Bone marrow (tissue), 2 donors: ENCODE data around the gene PAK5.

Experiments
- DNase-seq, 2 donors: peaks; one replicate each; lab custom pipeline; 2025; lab: John Stamatoyannopoulos, UW

Gene PAK5

GRCh38 chr20:9616455-9616805, 222.4 kb downstream of the PAK5 start:
- no peak for DNase-seq

DNA sequence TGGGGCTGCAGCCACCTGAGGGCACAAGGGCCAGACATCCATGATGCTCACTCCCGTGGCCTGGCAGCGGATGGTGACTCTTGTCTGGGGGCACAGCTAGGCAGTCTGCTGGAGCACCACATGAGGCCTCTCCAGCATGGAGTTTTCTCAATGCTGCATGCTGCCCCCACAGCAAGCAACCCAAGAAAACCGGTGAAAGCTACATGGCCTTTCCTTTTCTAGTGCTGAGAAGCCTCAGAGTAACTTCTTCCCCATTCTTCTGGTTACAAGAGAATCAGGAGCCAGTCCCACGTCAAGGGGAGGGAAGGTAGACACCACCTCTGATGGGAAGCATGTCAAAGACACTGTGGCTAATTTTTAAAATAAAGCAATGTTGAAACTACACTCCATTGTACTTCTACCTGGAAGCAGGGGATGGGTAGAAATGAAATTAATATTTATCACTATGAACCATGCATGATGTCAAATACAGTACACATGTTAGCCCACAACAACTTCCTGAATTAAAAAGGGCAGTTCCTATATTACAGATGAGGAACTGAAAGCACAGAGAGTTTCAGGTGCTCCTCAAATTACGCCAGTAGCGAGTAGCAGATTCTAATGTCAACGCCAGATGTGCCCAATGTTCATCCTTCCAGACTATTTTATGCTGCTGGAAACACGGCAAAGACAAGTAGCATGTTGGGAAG, 223.0 kb downstream of the PAK5 start:
- no peak for DNase-seq

DNA sequence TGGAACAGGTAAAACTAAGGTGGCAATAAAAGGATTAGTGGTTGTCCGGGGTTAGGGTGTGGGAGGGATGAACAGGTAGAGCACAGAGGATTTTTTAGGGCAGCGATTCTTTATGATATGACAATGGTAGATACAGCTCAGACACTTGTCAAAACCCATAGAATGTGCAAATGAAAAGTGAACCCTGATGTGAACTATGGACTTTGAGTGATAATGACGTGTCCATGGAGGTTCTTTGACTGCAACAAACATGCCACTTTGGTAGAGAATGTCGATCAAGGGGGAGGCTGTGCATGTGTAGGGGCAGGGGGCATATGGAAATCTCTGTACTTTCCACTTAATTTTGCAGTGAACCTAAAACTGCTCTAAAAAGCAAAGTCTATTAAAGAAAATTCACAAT, 223.8 kb downstream of the PAK5 start:
- DNase-seq: no peak

DNA sequence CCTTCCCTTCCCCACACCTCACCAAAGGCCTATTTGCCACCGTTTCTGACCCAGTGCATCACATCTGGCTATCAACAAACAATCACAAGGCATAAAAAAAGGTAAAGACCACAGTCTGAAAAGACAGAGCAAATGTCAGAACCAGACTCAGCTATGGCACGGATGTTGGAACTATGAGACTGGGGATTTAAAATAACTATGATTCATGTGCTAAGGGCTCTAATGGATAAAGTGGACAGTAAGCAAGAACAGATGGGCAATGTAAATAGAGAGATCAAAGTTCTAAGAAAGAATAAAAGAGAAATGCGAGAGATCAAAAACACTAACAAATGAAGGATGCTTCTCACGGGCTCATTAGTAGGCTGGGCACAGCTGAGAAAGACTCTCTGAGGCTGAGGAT, 225.0 kb downstream of the PAK5 start:
- DNase-seq: no peak

DNA sequence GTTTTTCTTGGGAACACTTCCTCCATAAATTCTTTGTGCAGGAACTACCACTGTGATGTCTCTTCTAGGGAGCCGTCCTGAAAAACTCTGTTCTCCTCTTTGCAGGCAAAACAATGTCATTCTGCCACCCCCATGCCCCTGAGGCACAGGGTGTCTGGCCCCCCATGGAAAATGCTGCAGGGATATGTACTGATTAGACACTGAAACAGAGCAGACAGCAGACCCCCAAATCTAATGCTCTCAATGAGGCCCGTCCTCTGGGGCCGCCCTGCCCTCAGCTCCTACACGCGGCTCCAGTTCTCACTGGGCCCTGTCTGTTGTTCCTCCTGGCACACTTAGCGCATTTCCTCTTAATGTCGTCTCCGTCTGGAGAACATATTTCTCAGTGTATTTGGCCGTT, 227.0 kb downstream of the PAK5 start:
- DNase-seq: no peak

- no peak for DNase-seq
Measured at GRCh38 chr20:9610665-9611064, 228.2 kb downstream of the PAK5 start.

DNA sequence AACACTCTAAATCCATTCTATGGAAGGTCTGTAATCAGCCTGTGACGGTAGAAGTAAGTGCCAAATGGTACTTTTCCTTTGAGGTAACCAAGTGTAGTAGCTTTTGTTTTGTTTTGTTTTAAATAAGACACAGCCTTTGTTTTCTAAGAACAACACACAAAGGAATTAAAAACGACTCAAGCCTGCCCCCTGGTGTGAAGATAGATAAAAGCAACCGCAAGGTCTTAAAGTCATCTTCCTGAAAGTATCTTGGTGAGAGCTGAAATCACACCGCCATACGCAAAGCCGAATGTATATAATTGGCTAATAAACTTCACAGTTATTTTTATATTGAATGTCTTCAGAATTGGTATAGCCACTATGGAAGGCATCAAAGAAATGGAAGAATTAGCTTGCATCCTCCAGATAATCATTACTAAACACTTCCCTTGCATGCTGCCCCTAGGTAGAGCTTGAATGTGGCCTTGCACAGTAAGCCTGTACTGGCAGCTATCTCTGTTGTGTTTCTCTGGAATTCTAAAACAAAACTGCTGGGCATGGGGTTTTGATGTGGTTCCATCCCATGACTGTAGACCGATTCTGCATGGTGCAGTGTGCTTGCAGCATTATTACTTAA, 228.9 kb downstream of the PAK5 start:
- peak in 1 of 2 donors; percentile 10 for DNase-seq

GRCh38 chr20:9608639-9609340, 230.1 kb downstream of the PAK5 start:
- no peak for DNase-seq

GRCh38 chr20:9602847-9603183, 236.1 kb downstream of the PAK5 start:
- no peak for DNase-seq

GRCh38 chr20:9600562-9600961, 238.3 kb downstream of the PAK5 start:
- no peak for DNase-seq

DNA sequence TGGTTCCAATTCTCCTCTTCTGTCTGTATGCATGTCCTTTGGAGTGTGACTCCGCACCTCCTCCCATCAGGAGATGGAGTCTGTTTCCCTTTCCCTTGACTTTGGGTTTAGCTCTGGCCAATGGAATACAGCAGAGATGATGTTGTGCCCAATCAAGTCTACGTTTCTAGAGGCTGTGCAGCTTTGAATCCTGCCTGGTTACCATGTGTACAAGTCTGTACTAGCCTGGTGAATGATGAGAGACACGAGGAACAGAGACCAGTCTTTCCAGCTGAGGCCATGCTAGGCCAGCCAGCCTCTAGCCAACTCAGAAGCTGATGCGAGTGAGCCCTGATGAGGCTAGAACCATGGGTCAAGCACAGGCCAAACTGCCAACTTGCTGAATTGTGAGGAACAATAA, 241.3 kb downstream of the PAK5 start:
- DNase-seq: no peak

DNA sequence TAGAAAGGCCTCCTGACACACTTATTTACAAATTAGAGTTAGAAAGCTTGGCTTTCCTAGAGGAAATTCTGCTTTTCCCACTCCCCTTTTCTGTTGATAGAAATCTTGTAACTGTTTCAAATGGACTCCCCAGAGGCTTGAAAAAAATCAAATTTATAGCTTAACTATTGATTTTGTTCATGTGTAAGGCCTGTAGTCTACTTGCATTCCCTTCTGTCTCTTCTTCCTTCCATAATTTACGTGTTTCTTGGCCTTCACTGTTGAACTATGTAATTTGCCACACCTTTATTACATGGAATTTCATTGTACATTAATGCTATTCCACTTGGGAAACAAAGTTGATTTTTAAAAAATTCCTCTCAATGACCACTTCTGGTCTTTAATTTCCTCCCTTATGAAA, 243.1 kb downstream of the PAK5 start:
- DNase-seq: no peak

DNA sequence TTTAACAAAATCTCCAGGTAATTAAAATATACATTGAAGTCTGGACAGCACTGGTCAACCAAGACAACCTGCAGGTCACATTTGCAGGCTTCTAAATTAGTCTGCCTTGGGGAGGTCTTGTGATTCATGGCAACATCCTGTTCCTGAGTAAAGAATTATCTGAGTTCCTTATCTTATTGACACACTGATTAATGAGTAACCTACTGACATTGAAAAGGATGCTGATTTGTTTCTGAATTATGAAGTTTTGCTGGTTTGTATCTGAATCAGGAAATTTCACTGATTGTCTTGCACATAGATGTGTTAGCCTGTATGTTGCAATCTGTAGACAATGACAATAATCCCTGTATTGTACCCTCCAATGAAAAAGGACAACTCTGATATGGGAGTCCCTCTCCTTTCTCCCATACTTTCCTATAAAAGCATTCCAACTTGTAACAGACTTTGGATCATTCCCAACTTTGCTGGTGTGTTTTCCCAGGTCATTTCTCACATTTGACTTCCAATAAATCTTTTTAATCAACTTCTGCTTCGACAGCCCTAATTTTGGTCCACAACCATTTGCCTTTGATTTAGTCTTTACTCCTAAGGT, 244.5 kb downstream of the PAK5 start:
- DNase-seq: no peak

- no peak for DNase-seq
Measured at GRCh38 chr20:9592419-9592818, 246.5 kb downstream of the PAK5 start.

DNA sequence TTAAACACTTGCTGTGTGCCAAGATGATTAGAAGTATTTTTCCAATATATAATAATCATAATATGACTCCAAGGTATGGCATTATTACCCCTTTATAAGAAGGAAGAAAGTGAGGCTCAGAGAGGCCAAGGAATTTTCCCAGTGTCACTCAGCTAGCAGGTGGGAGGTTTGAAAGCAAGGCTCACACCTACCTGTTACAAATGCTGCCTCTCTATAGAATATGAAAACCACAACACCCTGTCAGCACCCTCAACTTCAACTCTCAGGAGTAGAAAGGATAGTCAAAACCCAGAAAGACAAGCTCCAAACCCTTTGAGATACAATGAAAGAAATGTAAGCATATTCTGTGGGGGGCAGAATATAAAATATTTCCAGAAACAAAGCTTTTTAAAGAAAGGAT, 247.8 kb downstream of the PAK5 start:
- no peak for DNase-seq

DNA sequence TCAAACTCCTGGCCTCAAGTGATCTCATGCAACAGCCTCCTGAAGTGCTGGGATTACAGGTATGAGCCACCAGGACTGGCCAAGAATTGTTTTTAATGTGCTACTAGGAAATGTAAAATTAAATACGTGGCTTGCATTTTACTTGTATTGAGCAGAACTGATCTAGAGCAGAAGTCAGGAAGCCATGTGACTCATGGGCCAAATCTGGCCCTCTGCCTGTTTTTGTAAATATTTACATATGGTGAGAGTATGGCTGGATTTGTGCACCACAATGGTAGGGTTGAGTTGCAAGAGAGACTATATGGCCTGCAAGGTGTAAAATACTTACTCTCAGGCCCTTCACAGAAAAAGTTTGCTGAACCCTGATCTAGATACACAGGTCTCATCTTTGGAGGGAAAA, 248.7 kb downstream of the PAK5 start:
- no peak for DNase-seq

GRCh38 chr20:9588706-9589105, 250.2 kb downstream of the PAK5 start:
- no peak for DNase-seq

GRCh38 chr20:9583151-9583550, 255.7 kb downstream of the PAK5 start:
- no peak for DNase-seq

DNA sequence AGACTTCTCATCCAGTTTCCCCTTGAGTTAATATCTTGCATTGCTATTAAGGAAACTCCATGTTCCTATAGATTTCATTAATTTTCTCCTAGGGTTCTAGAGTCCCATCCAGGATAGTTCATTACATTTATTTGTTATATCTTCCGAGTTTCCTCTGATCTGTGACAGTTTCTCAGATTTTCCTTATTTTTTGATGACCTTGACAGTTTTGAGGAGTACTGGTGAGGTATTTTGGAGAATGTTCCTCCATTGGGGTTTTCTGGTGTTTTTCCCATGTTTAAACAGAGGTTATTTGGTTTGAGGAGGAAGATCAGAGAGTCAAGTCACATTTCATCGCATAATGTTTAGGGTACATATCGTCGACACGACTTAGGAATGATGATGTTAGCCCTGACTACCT, 256.7 kb downstream of the PAK5 start:
- no peak for DNase-seq

GRCh38 chr20:9581509-9581908, 257.4 kb downstream of the PAK5 start:
- no peak for DNase-seq

- DNase-seq: no peak
Measured at GRCh38 chr20:9578594-9578993, 260.3 kb downstream of the PAK5 start.

DNA sequence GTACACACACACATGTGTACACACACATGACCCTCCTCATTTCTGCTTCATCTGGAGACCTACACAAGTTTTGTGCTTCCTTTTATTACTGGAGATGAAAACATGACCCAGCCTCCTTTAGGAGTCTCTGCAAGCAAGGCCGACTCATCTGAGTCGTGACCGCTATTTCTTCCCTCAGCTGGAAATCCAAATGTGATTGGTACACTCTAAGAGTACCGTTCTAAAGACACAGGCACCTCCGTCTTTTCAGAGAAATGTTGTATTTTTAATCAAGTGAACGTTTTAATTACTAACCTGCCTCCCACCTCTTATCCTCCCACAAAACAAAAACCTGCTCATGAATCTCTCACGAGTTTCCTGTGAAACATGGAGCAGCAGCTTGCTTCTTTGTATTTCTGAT, 261.5 kb downstream of the PAK5 start:
- no peak for DNase-seq

GRCh38 chr20:9576695-9577094, 262.2 kb downstream of the PAK5 start:
- DNase-seq: no peak
